ENCODE results near the gene LSMEM2.

Gene LSMEM2

DNA sequence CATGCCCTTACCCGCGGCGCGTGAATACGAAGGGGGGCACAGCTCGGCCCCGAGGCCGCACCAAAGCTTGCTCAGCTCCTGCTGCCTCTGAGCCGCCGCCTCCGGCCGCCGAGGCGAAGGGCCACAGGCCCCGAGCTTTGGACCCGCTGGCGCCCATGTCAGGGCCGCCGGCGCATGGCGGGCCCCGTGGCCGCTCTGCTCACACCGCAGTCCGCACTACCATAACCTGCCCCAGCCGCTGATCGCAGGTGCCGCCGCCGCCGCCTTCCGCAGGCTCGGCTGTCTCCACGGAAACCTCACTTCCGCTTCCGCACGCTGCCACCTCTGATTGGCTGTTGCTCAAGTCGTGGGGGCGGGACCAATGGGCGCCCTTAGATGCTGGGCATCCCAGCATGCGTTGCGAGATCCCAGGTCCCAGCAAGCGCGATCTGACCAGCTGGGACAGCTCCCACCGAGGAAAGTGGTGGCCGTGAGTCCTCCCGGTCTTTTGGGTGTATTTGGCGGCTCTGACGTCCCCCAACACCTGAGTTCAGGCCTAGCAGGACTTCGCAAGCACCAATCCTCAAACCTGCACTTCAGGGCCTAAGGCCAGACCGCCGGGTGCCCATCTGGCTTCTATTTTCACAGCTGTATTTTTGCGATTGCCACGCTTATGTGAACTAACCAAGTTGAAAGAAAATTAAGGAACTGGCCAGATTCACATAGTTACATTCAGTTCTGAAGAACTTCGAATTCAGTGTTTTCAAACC lies 49.2 kb downstream of the LSMEM2 start, which contains the start of gene TUSC2:
TUSC2 (minus strand) TSS at position 281 of the 749 bp plus-strand sequence; CDS start at position 157, 124 bp downstream.
- Mint-ChIP-seq H3K36me3 (peaks cover 9% of the 10 kb centered on the region), H3K9me3 (no peaks in the 10 kb centered on the region), H3K27ac (peak within 1 kb of the TSS; percentile 43), H3K27me3 (no peaks in the 10 kb centered on the region), H3K4me3 (peak within 1 kb of the TSS; percentile 85), H3K4me1 (peaks cover 14% of the 10 kb centered on the region)
- peak; percentile 89 to 92 for DNase-seq (ENCODE audit: low spot score in 2 of 2)
- peak; percentile 95 for ATAC-seq (ENCODE audit: low read depth)

DNA sequence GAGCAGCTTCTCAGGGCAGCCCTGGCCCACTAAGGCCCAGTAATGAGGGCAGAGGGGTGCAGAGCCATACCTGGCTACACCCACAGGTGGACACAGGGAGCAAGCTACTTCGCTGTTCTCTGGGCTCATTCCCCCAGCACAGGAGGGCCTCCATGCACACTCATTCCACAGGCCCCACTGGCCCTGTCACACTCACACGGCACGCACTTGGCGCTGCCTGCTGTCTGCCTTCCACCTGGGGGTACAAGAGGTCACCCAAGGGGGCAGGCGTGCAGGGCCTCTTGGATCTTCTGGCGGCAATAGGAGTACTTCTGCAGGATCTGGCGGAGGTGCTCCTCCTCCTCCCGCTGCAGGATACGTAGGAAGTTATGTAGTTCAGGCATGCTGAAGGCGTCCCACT lies 51.4 kb downstream of the LSMEM2 start:
- no peak overlapping the region for H3K27ac Mint-ChIP-seq

DNA sequence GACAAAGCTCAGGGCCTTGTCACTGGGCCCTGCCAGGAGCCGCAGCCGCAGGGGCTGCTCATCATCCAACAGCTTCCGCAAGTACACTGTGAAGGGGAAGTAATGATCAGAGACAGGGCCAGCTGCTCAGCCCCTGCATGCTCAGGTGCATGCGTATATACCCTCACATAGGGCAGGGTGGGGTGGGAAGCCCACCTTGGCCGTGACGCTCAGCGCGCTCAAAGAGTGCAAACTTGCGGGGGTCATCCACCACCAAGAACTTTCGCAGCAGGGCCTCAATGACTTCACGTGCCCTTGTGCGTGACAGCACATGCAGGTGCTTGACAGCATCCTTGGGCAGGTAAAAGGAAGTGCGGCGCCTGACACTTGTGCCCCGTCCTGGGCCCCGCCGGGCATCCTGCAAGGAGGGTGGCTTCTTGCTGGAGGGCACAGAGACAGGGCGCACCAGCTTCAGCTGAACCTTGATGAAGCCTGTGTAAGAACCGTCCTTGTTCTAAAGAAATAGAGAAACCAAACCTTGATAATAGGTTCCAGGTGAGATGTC lies 52.5 kb downstream of the LSMEM2 start:
- DNase-seq (ENCODE audit: low spot score in 2 of 2) (no peak), ATAC-seq (ENCODE audit: low read depth) (no peak)
- Mint-ChIP-seq H3K4me1 (peaks cover 13% of the 10 kb centered on the region), H3K27ac (no peak overlapping the region), H3K4me3 (no peak overlapping the region), H3K9me3 (no peaks in the 10 kb centered on the region), H3K27me3 (no peaks in the 10 kb centered on the region), H3K36me3 (peaks cover 11% of the 10 kb centered on the region)

More for the DNA sequence above, 51.4 kb downstream of the LSMEM2 start:
- Mint-ChIP-seq H3K9me3 (no peaks in the 10 kb centered on the region), H3K27me3 (no peaks in the 10 kb centered on the region), H3K36me3 (peaks cover 11% of the 10 kb centered on the region), H3K4me1 (peaks cover 14% of the 10 kb centered on the region), H3K4me3 (no peak overlapping the region)
- DNase-seq (ENCODE audit: low spot score in 2 of 2) (no peak), ATAC-seq (ENCODE audit: low read depth) (no peak)

DNA sequence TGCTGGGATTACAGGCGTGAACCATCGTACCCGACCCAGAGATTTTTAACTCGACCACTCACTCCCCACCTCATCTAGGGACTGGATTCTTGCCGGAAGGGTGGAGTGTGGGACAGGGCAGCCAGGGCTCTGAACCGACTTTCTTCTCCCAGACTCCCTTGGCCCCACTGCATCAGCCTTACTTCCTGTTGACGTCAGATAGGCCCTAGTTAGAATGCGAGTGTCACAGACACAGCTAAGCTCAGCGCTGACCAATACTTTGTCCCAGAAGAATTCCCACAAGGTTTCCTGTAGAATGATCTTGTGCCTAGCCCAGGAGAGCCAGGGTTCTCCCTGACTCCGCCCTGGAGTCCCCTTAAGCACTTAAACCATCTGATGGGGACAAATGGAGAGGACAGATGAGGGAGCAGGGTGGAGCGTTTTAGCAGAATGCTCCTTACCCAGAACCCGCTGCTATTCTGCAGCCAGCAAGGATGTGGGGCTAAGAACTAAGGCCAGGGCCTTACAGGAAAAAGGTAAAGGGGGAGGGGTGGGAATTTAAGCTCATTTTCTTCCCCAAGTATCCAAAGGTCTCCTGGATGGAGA lies 54.9 kb downstream of the LSMEM2 start:
- DNase-seq (ENCODE audit: low spot score in 2 of 2): no peak
- Mint-ChIP-seq H3K4me3 (no peak overlapping the region), H3K27me3 (no peaks in the 10 kb centered on the region), H3K4me1 (peaks cover 16% of the 10 kb centered on the region), H3K9me3 (no peaks in the 10 kb centered on the region), H3K27ac (peak overlapping the region; percentile 31), H3K36me3 (peaks cover 15% of the 10 kb centered on the region)
- ATAC-seq (ENCODE audit: low read depth): no peak

DNA sequence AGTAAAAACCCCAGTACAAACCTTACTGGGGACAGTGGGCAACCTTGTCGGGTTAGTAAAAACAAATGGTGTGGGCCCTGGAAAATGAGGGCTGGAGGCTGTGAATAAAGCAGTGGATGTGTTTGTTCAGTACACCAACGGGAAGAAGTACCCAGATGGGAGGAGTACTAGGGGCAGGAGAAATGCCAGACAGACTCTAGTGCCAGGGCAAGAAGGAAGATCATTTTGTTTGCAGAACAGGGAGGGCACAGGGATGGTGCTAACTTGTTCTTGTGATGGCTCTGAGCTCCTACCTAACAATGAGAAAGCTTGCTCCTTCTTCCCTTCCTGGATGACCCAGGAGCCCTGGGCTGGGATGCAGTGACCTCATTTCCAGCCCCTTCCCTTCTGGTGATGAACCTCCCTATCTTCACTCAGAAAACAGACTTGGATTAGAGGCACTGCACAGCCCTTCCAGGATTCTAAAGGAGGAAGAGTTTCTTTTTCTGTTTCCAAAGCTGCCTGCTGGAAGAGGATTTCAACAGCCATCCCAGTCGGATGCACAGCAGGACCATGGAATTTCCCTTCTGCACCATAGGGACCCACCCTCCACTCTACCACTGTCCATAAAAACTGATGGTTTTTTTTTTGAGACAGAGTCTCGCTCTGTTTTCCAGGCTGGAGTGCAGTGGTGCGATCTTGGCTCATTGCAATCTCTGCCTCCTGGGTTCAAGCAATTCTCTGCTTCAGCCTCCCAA lies 55.6 kb downstream of the LSMEM2 start:
- no peak for DNase-seq (ENCODE audit: low spot score in 2 of 2)
- H3K4me1 Mint-ChIP-seq: peaks cover 20% of the 10 kb centered on the region
- ATAC-seq (ENCODE audit: low read depth): no peak
- no peak overlapping the region for H3K27ac Mint-ChIP-seq
- peak overlapping the region; percentile 21 for H3K4me3 Mint-ChIP-seq
- peaks cover 17% of the 10 kb centered on the region for H3K36me3 Mint-ChIP-seq
- H3K27me3 Mint-ChIP-seq: no peaks in the 10 kb centered on the region
- H3K9me3 Mint-ChIP-seq: no peaks in the 10 kb centered on the region

DNA sequence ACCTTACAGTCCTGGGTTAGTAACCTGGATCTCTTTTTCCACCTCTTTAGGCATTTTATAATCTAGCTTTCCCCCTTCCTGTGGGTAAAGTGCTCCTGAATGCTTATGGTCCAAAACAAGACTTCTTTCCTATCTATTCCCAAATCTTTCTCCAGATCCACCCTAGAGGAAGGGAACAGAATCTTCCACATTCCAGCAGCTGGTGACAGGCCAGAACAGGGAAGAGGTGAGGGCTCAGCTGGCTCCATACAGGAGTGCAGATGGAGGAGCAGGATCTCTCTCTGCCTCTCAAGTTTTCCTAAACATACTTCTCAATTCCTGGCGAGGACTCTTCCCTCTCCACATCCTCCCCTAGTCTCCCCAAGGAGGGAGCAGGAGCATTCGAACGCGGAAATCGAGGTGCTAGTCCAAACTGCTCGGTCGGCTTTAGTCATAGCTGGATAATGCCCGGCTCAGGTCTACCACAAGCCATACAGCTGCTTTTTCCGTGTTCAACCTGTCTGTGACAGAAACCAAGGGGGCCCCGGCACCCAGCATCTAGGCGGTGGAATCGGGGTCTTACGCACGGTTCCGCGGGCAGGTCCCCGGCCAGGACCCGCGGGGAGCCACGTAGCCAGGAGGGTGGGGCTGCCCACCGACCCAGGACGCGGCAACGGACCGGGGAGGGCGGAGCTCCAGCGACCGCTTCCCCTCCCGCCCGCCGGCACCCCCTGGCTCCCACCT lies 57.7 kb downstream of the LSMEM2 start:
- Mint-ChIP-seq H3K27me3 (no peaks in the 10 kb centered on the region), H3K9me3 (no peaks in the 10 kb centered on the region), H3K4me3 (peak overlapping the region; percentile 97), H3K27ac (peak overlapping the region; percentile 99), H3K4me1 (peaks cover 30% of the 10 kb centered on the region), H3K36me3 (peaks cover 8% of the 10 kb centered on the region)
- no peak for DNase-seq (ENCODE audit: low spot score in 2 of 2)
- ATAC-seq (ENCODE audit: low read depth): peak; percentile 36

DNA sequence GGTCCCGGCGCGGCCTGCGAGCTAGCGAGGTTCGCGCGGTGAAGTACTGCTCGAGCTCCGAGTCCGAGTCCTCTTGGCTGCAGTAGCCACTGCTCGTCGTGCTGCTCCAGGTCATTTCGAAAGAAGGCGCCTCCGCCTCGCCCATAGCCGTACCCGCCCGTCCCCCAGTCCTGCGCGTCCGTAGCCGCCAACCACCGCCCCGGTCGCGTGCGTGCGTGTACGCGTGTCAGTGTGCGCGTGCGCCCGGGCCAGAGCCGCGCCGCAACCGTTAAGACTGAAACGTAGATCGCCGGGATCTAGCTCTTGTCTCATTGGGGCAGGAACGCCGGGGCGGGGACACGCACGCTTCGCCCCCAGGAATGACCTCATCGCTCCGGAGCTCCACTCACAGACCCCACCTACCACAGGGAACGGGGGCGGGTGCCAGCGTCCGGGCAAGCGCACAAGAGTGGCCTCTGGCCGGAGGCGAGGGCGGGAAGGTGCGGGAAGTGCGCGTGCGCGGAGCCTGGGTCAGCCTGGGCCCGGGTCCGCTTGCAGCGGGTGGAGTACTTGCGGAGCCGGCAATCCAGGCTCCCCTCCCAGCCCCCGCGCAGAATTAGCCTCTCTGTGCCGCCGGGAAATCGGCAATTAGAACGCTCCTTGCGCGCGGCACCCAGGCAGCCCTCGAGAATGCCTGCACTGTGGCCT lies 58.4 kb downstream of the LSMEM2 start:
- ATAC-seq (ENCODE audit: low read depth): peak; percentile 77
- Mint-ChIP-seq H3K27me3 (no peaks in the 10 kb centered on the region), H3K9me3 (no peaks in the 10 kb centered on the region), H3K4me1 (peaks cover 30% of the 10 kb centered on the region), H3K4me3 (peak overlapping the region; percentile 97), H3K36me3 (peaks cover 8% of the 10 kb centered on the region), H3K27ac (peak overlapping the region; percentile 99)
- DNase-seq (ENCODE audit: low spot score in 2 of 2): peak; percentile 81 to 90
